ENCODE results near the gene AMMECR1. TPM values are rescaled to one million over a fixed set of nuclear protein-coding genes. Genes with fewer than 3 reads are reported as not detected.

The AMMECR1 gene
- total RNA-seq, 1 donor from 2014 or later = 16.7 TPM

DNA sequence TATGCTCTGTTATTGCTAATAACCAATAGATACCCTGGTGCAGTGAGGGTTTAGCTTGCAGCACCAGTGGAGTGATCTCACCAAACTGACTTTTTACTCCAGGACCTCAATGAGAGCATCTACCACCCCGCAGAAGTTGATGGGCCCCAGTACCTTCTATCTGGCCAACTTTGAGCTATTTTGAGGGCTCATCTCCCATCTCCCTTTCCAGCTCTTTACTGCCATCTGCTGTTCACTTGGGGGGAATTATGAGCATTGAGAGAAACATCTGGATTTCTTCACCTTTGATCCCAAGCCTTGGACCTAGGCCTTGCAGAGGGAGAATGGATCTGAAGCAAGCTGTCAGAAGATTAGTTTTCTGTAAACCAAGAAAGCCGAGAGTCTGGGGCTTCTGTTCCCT lies 171.4 kb downstream of the AMMECR1 start:
- TF ChIP-seq, protein P1, sequence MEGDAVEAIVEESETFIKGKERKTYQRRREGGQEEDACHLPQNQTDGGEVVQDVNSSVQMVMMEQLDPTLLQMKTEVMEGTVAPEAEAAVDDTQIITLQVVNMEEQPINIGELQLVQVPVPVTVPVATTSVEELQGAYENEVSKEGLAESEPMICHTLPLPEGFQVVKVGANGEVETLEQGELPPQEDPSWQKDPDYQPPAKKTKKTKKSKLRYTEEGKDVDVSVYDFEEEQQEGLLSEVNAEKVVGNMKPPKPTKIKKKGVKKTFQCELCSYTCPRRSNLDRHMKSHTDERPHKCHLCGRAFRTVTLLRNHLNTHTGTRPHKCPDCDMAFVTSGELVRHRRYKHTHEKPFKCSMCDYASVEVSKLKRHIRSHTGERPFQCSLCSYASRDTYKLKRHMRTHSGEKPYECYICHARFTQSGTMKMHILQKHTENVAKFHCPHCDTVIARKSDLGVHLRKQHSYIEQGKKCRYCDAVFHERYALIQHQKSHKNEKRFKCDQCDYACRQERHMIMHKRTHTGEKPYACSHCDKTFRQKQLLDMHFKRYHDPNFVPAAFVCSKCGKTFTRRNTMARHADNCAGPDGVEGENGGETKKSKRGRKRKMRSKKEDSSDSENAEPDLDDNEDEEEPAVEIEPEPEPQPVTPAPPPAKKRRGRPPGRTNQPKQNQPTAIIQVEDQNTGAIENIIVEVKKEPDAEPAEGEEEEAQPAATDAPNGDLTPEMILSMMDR (conservative IDR thresholded peaks at IDR 0.05; ENCODE audit: low read depth, low read length) = peak; percentile 71
- no peak overlapping the region for H3K4me3 ChIP-seq (ENCODE audit: low read depth, low read length)
- DNase-seq (ENCODE audit: low read depth) = no peak

DNA sequence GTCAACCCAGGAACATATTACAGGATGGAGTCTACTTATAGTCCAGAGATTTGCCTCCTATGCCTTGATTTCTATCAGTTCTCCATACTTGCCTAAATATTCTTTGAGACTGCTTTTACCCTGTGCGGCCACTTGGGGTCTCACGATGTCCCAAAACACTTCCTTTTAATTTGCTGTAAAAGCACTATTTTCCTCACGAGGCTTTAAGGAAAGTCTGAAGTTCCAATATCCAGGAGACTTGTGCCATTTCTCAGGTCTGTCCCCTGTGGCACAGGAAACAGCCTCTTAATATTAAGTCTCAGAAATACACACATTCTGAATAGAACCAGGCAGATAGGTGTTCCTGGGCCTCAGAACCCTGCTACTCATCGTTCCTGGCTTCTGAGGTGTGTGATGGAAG lies 172.0 kb downstream of the AMMECR1 start:
- no peak for DNase-seq (ENCODE audit: low read depth)
- TF ChIP-seq, protein P1 (conservative IDR thresholded peaks at IDR 0.05; ENCODE audit: low read depth, low read length) = peak; percentile 52
- H3K4me3 ChIP-seq (ENCODE audit: low read depth, low read length) = no peak overlapping the region

- no peak overlapping the region for H3K4me3 ChIP-seq (ENCODE audit: low read depth, low read length)
- TF ChIP-seq, protein P1 (conservative IDR thresholded peaks at IDR 0.05; ENCODE audit: low read depth, low read length) = no peak
- no peak for DNase-seq (ENCODE audit: low read depth)
Observed at GRCh38 chrX:110145311-110145710, 172.6 kb downstream of the AMMECR1 start.

Other genes starting within 250 kb of the AMMECR1 start
- not detected in 2 replicates for gene RTL9, start 40.8 kb upstream of the AMMECR1 start, total RNA-seq